ENCODE results near the gene CCDC188. TPM values are rescaled to one million over a fixed set of nuclear protein-coding genes. Genes with fewer than 3 reads are reported as not detected.

CCDC188 gene
- polyA plus RNA-seq, 1 experiment = 6.5 TPM

DNA sequence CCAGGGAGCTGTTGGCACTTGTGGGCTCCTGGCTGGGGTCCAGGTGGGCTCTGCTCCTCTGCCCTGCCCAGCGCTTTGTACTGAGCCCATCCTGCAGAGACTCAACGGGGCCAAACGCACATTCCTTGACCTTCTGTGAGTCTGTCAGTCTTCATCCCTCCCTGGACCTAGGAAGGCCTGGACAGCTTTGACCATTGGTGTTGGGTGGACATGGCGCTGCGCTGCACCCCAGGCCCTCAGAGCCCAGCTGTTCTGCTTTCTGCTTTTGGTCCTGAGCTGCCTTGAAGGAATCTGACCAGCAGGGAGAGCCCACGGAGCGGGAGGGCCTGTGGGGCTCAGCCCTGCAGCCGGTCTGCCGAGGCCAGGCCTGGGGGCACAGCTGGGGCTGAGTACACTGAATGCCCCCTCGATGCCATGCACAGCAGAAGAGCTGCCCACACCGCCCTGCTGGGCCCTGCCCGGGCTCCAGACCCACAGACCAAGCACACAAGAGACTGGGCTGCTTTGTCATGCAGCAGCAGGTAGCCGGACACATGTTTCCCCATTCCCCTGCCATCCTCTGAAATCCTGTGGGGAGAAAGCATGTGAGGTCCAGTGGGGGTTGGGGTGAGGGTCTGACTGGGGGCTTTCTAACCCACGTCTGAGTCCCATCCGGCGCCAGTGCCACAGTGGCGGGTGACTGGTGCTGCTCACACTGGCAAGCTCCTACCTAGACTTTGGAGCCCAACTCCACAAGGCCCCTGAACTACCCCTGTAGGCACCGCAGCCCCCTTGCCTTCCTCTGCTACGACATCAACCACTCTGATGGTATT lies 24.1 kb upstream of the CCDC188 start:
- DNase-seq (ENCODE audit: low read depth) = no peak
- TF ChIP-seq, protein P1, sequence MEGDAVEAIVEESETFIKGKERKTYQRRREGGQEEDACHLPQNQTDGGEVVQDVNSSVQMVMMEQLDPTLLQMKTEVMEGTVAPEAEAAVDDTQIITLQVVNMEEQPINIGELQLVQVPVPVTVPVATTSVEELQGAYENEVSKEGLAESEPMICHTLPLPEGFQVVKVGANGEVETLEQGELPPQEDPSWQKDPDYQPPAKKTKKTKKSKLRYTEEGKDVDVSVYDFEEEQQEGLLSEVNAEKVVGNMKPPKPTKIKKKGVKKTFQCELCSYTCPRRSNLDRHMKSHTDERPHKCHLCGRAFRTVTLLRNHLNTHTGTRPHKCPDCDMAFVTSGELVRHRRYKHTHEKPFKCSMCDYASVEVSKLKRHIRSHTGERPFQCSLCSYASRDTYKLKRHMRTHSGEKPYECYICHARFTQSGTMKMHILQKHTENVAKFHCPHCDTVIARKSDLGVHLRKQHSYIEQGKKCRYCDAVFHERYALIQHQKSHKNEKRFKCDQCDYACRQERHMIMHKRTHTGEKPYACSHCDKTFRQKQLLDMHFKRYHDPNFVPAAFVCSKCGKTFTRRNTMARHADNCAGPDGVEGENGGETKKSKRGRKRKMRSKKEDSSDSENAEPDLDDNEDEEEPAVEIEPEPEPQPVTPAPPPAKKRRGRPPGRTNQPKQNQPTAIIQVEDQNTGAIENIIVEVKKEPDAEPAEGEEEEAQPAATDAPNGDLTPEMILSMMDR (IDR thresholded peaks at IDR 0.05; ENCODE audit: insufficient read depth, low read depth, low read length) = peak; percentile 43
- CTCF ChIA-PET = interaction anchor here (0.5 to 2.1 kb wide), 8 partner anchors 18 to 111 kb away, joined by 3 to 12 read pairs (median 4); no protein-coding TSS in a partner anchor
- Histone ChIP-seq H3K36me3 (ENCODE audit: control insufficient read depth, insufficient read depth, low read length) (no peaks in the 10 kb centered on the region), H3K4me3 (ENCODE audit: low read depth, low read length) (no peak overlapping the region), H3K27me3 (ENCODE audit: control insufficient read depth, insufficient read depth, low read length) (peaks cover 3% of the 10 kb centered on the region)
- POLR2A ChIA-PET = no interaction called here

- POLR2A ChIA-PET = no interaction called here
- DNase-seq (ENCODE audit: low read depth) = no peak
- Histone ChIP-seq H3K4me3 (ENCODE audit: low read depth, low read length) (no peak overlapping the region), H3K36me3 (ENCODE audit: control insufficient read depth, insufficient read depth, low read length) (no peaks in the 10 kb centered on the region), H3K27me3 (ENCODE audit: control insufficient read depth, insufficient read depth, low read length) (peaks cover 3% of the 10 kb centered on the region; the same call in 1 of the 2 replicates)
- CTCF ChIA-PET = interaction anchor here (0.7 to 2.1 kb wide), 3 partner anchors 64 to 110 kb away, joined by 3 to 12 read pairs (median 3); no protein-coding TSS in a partner anchor
- TF ChIP-seq, protein P1 (IDR thresholded peaks at IDR 0.05; ENCODE audit: insufficient read depth, low read depth, low read length) = no peak
Observed at GRCh38 chr22:20173772-20174171, 22.9 kb upstream of the CCDC188 start.

GRCh38 chr22:20173246-20173645 lies 22.4 kb upstream of the CCDC188 start:
- TF ChIP-seq, protein P1 (IDR thresholded peaks at IDR 0.05; ENCODE audit: insufficient read depth, low read depth, low read length) = no peak
- CTCF ChIA-PET = interaction anchor here (0.7 to 2.0 kb wide), 3 partner anchors 16 to 110 kb away, joined by 3 to 8 read pairs (median 3); no protein-coding TSS in a partner anchor
- Histone ChIP-seq H3K4me3 (ENCODE audit: low read depth, low read length) (no peak overlapping the region), H3K36me3 (ENCODE audit: control insufficient read depth, insufficient read depth, low read length) (no peaks in the 10 kb centered on the region), H3K27me3 (ENCODE audit: control insufficient read depth, insufficient read depth, low read length) (peaks cover 3% of the 10 kb centered on the region; the same call in 1 of the 2 replicates)
- POLR2A ChIA-PET = no interaction called here
- no peak for DNase-seq (ENCODE audit: low read depth)

DNA sequence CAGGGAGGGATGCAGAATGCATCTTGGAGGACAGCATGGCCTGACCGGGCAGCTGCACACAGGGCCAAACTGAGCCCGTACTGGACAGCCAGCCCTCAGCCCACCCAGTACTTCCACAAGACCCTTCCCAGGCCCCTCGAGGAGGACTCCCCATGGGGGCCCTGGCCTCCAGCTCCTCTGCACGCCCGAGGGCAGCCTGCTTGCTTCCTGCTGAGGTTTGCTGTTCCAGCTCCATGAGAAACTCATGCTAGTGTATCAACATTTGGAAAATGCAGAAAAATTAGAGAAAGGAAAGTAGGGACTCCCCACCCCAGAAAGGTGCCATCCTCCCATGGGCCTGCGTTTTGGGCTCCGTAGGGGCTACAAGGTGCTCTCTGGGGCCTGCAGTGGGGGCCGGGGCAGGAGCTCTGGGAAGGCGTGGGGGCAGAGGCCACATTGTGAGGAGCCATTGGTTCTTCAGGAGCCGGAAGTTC lies 21.3 kb upstream of the CCDC188 start:
- no peak for DNase-seq (ENCODE audit: low read depth)
- POLR2A ChIA-PET = no interaction called here
- TF ChIP-seq, protein P1 (IDR thresholded peaks at IDR 0.05; ENCODE audit: insufficient read depth, low read depth, low read length) = no peak
- Histone ChIP-seq H3K4me3 (ENCODE audit: low read depth, low read length) (no peak overlapping the region), H3K27me3 (ENCODE audit: control insufficient read depth, insufficient read depth, low read length) (peaks cover 3% of the 10 kb centered on the region; the same call in 1 of the 2 replicates), H3K36me3 (ENCODE audit: control insufficient read depth, insufficient read depth, low read length) (no peaks in the 10 kb centered on the region)
- CTCF ChIA-PET = interaction anchor here (2.0 kb wide), 1 partner anchor 15 kb away, joined by 8 read pairs; no protein-coding TSS in a partner anchor

All from BJ (cell line).